IPS-18c (cell line): ENCODE results near the gene TBCE.

Experiments used
- H3K4me3 ChIP-seq: 2 replicates; pipeline ENCODE4 v1.7.0; 2013; ENCODE audit warnings: low read depth, mild to moderate bottlenecking, low read length, moderate library complexity; ENCODE audit not compliant: insufficient read depth
- H3K9me3 ChIP-seq: one replicate; pipeline ENCODE4 v1.6.1; 2013; ENCODE audit warnings: mild to moderate bottlenecking, low read length, moderate library complexity; ENCODE audit not compliant: control insufficient read depth, insufficient read depth

TBCE gene

GRCh38 chr1:235399661-235400060, 32.4 kb downstream of the TBCE start:
- no peak overlapping the region for H3K4me3 ChIP-seq
- no peaks in the 10 kb centered on the region for H3K9me3 ChIP-seq

GRCh38 chr1:235401251-235401650, 34.0 kb downstream of the TBCE start:
- Histone ChIP-seq H3K4me3 (no peak overlapping the region), H3K9me3 (no peaks in the 10 kb centered on the region)

DNA sequence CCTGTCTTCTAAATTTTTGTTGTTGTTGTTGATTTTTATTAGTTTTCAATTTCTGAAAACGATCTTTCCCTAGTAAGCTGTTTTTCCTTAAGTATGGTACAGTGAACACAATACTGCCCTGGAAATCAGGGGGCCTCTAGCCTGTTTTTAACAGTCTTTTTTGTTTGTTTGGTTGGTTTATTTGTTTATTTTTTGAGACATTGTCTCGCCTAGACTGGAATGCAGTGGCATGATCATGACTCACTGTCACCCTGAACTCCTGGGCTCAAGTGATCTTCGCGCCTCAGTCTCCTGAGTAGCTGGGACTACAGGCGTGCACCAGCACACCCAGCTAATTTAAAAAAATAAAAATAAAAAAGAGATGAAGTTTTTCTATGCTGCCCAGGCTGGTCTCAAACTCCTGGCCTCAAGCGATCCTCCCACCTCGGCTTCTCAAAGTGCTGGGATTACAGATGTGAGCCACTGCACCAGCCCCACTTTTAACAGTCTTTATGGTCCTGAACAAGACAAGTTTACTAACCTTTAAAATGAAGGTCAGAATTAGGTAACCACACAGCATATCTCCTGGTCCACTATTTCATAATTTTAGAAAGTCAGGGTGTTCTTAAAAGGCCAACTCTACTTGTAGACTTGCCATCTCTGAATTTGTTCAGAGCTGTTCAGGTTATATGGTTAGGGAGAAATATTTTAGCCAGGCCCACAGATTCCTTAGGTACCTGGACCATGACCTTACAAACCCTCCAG, 35.4 kb downstream of the TBCE start:
- H3K9me3 ChIP-seq: no peaks in the 10 kb centered on the region
- H3K4me3 ChIP-seq: no peak overlapping the region

DNA sequence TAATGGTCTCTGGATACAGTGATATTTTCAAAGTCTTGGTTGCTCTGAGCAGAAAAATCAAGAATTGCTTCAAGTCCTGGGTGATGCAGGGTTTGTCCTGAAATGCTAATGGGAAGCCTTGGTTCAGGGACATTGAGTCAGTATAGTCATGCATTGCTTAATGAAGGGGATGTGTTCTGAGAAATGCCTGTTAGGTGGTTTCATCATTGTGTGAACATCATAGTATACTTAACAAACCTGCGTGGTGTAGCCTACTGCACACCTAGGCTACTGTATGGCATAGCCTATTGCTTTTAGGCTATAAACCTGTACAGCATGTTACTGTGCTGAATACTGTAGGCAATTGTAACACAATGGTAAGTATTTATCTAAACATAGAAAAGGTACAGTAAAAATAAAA, 36.4 kb downstream of the TBCE start:
- Histone ChIP-seq H3K4me3 (no peak overlapping the region), H3K9me3 (no peaks in the 10 kb centered on the region)

DNA sequence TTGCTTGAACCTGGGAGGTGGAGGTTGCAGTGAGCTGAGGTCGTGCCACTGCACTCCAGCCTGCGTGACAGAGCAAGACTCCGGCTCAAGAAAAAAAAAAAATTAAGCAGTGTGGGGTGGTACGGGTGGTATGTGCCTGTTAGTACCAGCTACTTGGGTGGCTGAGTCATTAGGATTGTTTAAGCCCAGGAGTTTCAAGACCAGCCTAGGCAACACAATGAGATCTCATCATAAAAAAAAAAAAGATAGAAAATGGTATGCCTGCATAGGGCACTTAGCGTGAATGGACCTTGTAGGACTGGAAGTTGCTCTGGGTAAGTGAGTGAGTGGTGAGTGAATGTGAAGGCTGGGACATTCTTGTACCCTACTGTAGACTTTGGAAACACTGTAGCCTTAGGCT, 37.0 kb downstream of the TBCE start:
- no peak overlapping the region for H3K4me3 ChIP-seq
- H3K9me3 ChIP-seq: no peaks in the 10 kb centered on the region

- no peak overlapping the region for H3K4me3 ChIP-seq
- no peaks in the 10 kb centered on the region for H3K9me3 ChIP-seq
Observed at GRCh38 chr1:235407419-235407818, 40.2 kb downstream of the TBCE start.

- no peaks in the 10 kb centered on the region for H3K9me3 ChIP-seq
- H3K4me3 ChIP-seq: no peak overlapping the region
Observed at GRCh38 chr1:235408503-235408960, 41.3 kb downstream of the TBCE start.

GRCh38 chr1:235409042-235409820, 42.0 kb downstream of the TBCE start:
- no peaks in the 10 kb centered on the region for H3K9me3 ChIP-seq
- no peak overlapping the region for H3K4me3 ChIP-seq

DNA sequence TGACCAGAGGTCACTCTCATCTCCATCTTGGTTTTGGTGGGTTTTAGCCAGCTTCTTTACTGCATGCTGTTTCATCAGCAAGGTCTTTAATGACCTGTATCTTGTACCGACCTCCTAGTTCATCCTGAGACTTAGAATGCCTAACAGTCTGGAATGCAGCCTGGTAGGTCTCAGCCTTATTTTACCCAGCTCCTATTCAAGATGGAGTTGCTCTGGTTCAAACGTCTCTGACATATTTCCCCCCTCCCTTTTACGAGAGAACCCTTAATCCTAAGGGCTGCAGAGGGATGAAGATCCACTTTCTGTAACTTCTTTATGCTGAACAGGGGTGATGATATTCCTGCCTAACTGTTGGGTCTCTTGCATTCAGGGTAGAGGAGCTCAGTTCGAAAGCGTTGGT, 43.2 kb downstream of the TBCE start:
- no peaks in the 10 kb centered on the region for H3K9me3 ChIP-seq
- no peak overlapping the region for H3K4me3 ChIP-seq

DNA sequence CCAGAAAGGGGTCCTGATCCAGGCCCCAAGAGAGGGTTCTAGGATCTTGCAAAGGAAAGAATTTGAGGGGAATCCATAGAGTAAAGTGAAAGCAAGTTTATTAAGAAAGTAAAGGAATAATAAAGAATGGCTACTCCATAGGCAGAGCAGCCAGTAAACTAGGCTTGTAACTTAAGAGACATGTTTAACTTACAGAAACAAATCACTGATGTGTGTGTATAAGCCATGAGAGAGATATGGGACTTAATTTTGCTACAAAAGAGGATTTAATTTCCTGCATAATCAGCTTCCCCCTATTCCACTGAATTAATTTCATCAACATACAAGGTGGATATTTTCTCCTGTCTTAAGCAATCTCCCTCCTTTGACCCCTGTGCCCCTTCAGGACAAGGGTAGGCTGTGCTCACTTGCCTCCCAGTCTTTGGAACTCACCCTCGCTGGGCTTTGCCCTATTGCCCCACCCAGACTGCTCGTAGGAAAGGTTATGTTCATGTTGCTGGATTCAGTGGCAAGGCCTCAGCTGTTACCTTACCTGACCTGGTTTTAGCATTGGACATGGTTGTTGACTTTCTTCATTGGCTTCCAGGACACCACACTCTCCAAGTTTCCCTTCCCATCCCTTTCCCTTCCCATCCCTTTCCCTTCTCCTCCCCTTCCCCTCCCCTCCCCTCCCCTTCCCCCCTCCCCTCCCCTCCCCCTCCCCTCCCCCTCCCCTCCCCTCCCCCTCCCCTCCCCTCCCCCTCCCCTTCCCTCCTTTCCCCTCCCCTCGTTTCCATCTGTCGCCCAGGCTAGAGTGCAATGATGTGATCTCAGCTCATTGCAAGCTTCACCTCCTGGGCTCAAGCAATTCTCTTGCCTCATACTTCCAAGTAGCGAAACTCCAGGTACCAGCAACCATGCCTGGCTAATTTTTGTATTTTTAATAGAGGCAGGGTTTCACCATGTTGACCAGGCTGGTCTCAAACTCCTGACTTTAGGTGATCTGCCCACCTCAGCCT, 44.6 kb downstream of the TBCE start:
- Histone ChIP-seq H3K4me3 (no peak overlapping the region), H3K9me3 (no peaks in the 10 kb centered on the region)

- Histone ChIP-seq H3K9me3 (no peaks in the 10 kb centered on the region), H3K4me3 (no peak overlapping the region)
Observed at GRCh38 chr1:235415008-235415904, 48.0 kb downstream of the TBCE start.

- Histone ChIP-seq H3K9me3 (no peaks in the 10 kb centered on the region), H3K4me3 (no peak overlapping the region)
Observed at GRCh38 chr1:235416662-235417049, 49.4 kb downstream of the TBCE start.

GRCh38 chr1:235417086-235417697, 50.0 kb downstream of the TBCE start:
- no peaks in the 10 kb centered on the region for H3K9me3 ChIP-seq
- H3K4me3 ChIP-seq: no peak overlapping the region

- Histone ChIP-seq H3K4me3 (no peak overlapping the region), H3K9me3 (no peaks in the 10 kb centered on the region)
Observed at GRCh38 chr1:235421751-235422150, 54.5 kb downstream of the TBCE start.

DNA sequence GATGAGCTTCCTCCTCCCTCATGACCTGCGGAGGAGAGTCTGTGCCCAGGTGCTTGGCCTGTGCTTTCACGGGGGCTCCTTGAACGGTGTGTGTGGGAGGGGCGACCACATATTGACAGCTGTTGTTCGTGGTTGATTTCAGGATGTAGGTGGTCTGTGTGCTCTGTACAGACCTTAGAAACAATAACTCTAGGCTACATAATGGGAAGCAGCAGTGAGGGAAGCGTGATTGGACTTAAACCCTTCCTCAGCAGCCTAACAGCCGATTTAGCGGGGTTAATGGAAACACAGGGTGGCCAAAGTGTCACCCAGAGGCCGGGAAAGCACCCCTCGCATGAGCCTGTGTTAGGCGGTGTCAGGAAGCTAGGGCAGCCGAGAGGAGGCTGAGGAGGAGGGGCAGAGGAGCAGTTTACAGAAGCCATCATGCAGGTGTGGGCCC, 56.0 kb downstream of the TBCE start:
- Histone ChIP-seq H3K4me3 (no peak overlapping the region), H3K9me3 (no peaks in the 10 kb centered on the region)

GRCh38 chr1:235424092-235424491, 56.9 kb downstream of the TBCE start:
- Histone ChIP-seq H3K4me3 (no peak overlapping the region), H3K9me3 (no peaks in the 10 kb centered on the region)
